NCI-H446 treated with DMSO at 0.1 percent for 48 hours (cell line): ENCODE measurements around the gene CTBS.
"Not testable (repeated sequence)": the region's sequence is repeated elsewhere in the genome, so short reads cannot be mapped to it uniquely, and the experiment has no call there.

Source experiments
- DNase-seq: peaks from one replicate; lab custom pipeline; 2025; lab: John Stamatoyannopoulos, UW

Gene CTBS

GRCh38 chr1:84573967-84574842 is at the start of gene CTBS:
TSS of gene CTBS (minus strand) at chr1:84574440. CDS start at chr1:84574415, 25 bp downstream.
- DNase-seq: peak; percentile 72

- no peak for DNase-seq
Observed at GRCh38 chr1:84621553-84621952, 47.3 kb upstream of the CTBS start.

GRCh38 chr1:84620720-84621313 is 46.6 kb upstream of the CTBS start:
- peak; percentile 74 for DNase-seq

GRCh38 chr1:84619383-84620102 is 45.3 kb upstream of the CTBS start:
- DNase-seq: no peak

- DNase-seq: no peak
Observed at GRCh38 chr1:84617349-84617748, 43.1 kb upstream of the CTBS start.

GRCh38 chr1:84615790-84616189 is 41.5 kb upstream of the CTBS start:
- DNase-seq: no peak

GRCh38 chr1:84613887-84614286 is 39.6 kb upstream of the CTBS start:
- no peak for DNase-seq

- no peak for DNase-seq
Observed at GRCh38 chr1:84613026-84613425, 38.8 kb upstream of the CTBS start.

- DNase-seq: no peak
Observed at GRCh38 chr1:84611796-84612195, 37.6 kb upstream of the CTBS start.

GRCh38 chr1:84611091-84611490 is 36.9 kb upstream of the CTBS start:
- no peak for DNase-seq

GRCh38 chr1:84606977-84607376 is 32.7 kb upstream of the CTBS start:
- no peak for DNase-seq

GRCh38 chr1:84605157-84605556 is 30.9 kb upstream of the CTBS start:
- DNase-seq: no peak

- DNase-seq: no peak
Observed at GRCh38 chr1:84603941-84604830, 29.9 kb upstream of the CTBS start.

GRCh38 chr1:84603223-84603622 is 29.0 kb upstream of the CTBS start:
- DNase-seq: no peak

- DNase-seq: no peak
Observed at GRCh38 chr1:84600796-84601195, 26.6 kb upstream of the CTBS start.

GRCh38 chr1:84598846-84599741 is 24.9 kb upstream of the CTBS start:
- no peak for DNase-seq

GRCh38 chr1:84598418-84598817 is 24.2 kb upstream of the CTBS start:
- DNase-seq: no peak

GRCh38 chr1:84597011-84597410 is 22.8 kb upstream of the CTBS start:
- DNase-seq: no peak

GRCh38 chr1:84594959-84595358 is 20.7 kb upstream of the CTBS start:
- DNase-seq: not testable (repeated sequence)

GRCh38 chr1:84587099-84587498 is 12.9 kb upstream of the CTBS start:
- peak; percentile 44 for DNase-seq

GRCh38 chr1:84585803-84586202 is 11.6 kb upstream of the CTBS start:
- no peak for DNase-seq
